GM18867 (cell line): ENCODE data around the gene LTB4R.
A peak's percentile ranks its signal among the peaks of the same experiment; 100 is the strongest.

Experiments used
- ATAC-seq: cut with Tn5 transposase; IDR thresholded peaks from one replicate; pipeline ENCODE4 v1.9.1; 2021; ENCODE audit warnings: mild to moderate bottlenecking, moderate library complexity; ENCODE audit not compliant: unreplicated experiment

Gene LTB4R

DNA sequence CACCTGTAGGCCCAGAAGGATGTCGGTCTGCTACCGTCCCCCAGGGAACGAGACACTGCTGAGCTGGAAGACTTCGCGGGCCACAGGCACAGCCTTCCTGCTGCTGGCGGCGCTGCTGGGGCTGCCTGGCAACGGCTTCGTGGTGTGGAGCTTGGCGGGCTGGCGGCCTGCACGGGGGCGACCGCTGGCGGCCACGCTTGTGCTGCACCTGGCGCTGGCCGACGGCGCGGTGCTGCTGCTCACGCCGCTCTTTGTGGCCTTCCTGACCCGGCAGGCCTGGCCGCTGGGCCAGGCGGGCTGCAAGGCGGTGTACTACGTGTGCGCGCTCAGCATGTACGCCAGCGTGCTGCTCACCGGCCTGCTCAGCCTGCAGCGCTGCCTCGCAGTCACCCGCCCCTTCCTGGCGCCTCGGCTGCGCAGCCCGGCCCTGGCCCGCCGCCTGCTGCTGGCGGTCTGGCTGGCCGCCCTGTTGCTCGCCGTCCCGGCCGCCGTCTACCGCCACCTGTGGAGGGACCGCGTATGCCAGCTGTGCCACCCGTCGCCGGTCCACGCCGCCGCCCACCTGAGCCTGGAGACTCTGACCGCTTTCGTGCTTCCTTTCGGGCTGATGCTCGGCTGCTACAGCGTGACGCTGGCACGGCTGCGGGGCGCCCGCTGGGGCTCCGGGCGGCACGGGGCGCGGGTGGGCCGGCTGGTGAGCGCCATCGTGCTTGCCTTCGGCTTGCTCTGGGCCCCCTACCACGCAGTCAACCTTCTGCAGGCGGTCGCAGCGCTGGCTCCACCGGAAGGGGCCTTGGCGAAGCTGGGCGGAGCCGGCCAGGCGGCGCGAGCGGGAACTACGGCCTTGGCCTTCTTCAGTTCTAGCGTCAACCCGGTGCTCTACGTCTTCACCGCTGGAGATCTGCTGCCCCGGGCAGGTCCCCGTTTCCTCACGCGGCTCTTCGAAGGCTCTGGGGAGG is at the start of gene LTB4R:
TSS of gene LTB4R (plus strand) at position 857 of the 959 bp plus-strand sequence. CDS start 4,150 bp downstream, outside the sequence.
- ATAC-seq: peak; percentile 63

- ATAC-seq: no peak
Measured at GRCh38 chr14:24261969-24262327, 49.4 kb upstream of the LTB4R start.

DNA sequence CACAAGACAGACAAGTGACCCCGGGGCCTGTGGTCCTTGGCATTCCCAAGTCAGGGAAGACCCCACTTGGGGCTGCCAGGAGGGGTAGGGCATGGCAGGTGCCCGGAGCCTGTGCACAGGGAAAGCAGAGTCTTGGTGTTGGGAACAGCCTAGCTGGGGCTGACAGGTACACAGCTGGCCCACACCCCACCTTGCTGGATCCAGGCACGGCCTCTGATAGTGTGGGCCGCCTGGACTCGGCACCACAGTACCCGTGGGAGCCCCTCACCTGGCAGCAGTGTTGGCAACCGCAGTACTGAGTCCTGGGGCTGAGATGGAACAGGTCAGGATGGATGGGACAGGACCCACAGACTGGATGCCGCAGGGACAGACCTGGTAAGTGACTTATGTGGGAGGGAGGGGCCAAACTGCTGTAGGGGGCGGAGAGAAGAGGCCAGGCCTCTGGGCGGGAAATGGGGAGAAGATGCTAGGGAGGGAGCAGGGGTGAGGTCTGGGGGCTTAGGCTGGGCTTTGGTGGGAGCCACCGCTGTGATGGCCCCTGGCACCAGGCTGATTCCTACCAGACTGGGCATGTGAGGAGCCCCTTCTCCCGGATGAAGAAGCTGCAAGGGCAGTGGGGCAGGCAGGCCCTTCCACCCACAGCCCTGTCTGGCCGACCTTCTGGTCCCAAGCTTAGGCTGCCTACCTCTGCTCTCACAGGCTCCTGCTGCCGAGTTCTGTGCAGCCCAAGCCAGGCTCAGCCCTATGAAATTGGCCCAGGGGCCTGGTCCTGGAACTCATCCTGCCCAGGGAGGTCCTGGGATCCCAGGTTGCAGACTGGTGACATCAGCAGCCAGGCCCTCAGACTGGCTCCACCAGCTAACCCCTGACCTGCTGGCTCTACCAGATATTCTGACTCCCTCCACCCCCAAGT is 48.2 kb upstream of the LTB4R start, which contains the start of gene TGM1:
TSS of gene TGM1 (minus strand) at position 357 of the 913 bp plus-strand sequence. CDS start 825 bp downstream, outside the sequence.
- ATAC-seq: no peak

GRCh38 chr14:24263848-24264247 is 47.5 kb upstream of the LTB4R start:
- ATAC-seq: no peak

- no peak for ATAC-seq
Measured at GRCh38 chr14:24264298-24264697, 47.0 kb upstream of the LTB4R start.

DNA sequence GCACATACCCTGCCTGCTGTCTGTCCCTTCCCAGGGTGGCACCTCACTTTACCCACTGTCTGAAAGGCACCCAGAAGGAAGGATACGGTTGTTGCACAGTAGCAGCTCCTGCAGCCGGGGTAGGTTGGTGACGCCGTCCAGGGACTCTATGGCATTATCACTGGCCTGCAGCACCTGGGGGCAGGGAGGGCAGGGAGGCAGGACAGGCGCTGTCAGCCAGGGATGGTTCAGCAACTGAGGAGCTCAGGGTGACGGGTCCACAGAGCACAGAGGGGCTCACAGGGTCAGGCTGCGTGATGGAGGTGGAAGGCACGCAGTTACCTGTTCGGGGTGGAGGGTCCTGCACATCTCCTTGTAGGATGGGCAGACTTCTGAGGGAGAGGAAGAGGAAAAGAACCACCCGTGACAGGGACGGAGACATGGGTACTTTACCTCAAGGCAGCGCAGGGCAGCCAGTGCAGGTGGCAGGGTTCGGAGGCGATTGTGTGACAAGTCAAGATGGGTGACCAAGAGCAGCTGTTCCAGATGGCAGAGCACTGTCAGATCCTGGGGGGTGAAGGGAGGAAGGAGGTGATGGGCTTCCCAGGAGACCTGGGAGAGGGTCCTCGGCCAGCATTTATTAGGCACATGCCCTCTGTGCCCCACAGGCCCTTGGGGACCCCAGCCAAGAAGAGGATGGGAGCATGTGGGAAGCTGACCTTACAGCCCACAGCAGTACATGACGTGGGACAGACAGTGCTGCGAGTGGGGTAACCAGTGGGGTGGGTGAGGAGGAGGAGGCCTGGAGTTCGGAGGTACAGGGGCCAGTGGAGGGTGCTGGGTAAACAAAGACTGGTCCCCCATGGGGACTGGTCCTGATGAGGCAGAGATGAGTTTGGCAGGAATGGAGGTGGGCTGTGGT is 44.7 kb upstream of the LTB4R start:
- ATAC-seq: no peak

DNA sequence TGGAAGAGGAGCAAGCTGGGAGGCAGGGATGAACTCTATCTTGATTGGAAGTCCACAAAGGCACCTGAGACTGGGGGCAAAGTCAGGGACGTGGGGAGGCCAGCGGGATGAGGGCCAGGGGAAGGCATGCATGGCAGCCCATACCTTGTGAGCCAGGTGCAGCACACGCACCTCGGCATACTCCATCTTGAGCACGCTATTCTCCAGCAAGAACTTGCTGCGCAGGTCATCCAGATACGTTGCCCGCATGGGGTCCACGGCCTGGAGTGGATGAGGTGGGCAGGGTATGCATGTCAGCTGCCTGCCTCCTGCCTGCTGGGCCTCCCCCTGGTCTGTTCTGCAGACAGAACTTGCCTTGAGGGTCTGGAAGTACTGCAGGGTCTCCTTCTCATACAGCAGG is 43.8 kb upstream of the LTB4R start:
- ATAC-seq: no peak

DNA sequence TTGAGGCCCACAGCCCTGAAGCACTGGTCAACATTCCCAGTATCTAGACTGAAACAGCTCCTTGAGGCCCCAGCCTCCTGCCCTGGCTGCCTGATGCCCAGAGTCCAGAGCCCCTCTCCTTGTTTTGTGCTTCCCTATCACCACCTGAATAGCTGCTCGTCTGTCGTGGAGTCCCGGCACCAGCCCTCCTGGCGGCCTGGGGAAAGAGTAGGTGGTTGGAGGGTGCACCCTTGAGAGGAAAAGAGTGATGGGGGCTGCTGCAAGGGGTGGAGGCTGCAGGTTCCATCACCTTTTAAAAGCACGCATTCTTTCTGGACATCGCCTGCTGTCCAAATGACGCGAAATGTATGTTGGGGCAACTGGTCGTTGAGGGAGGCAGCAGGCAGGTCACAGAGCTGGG is 43.1 kb upstream of the LTB4R start:
- no peak for ATAC-seq

DNA sequence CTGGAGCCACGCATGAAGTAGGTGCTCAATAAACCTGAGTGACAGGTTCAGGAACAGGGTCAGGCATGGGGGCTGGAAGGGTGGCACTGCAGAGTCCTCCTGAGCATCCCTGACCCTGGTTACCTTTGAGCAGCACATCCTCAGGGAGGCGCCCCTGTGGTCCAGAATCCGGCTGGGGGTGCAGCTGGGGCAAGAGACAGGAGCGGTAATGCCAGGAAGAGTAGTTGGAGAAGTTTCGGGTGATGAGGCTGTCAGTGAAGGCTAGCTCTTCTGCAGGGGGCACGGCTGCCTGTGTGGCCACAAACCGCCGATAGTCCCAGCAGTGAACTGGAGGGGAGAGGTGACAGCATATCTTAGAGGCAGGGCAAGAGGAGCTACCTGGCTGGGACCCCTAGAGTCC is 41.9 kb upstream of the LTB4R start:
- ATAC-seq: no peak

GRCh38 chr14:24269910-24270536 is 41.3 kb upstream of the LTB4R start:
- no peak for ATAC-seq

GRCh38 chr14:24270537-24271133 is 40.7 kb upstream of the LTB4R start:
- no peak for ATAC-seq

DNA sequence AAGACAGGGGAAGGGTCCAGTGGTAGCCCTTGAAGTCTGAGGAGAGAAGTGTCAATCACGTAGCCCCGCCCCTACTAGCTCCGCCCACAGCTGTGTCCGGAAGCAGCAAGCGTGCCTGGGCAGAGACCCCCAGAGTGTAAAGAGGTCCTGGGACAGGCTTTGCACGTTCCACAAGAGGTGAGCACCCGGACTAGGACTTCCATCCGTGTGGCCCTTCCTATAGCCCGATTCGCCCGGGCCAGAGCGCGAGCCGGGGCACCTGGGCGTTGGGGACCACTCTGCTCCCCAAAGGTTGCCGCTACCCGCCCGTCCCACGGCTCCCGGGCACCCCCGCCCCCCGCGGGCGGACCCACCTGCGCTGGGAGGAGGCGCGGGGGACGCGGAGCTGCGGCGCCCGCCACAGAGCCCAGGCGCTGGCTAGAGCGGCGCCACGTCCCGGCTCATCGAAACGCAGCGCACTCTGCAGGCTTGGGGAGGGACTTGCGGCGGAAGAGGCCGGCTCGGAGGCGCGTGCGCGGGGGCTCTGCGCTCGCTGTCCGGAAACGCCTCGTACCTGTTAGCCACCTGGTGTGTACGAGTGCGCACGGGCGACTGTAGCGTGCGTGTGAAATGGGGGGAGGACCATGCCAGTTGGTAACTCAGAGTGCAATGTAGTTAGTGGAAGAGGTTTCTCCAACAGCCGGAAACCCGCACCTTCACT is 40.0 kb upstream of the LTB4R start, which contains the start of gene RABGGTA:
TSS of gene RABGGTA (minus strand) at position 464 of the 700 bp plus-strand sequence. CDS start 482 bp downstream, outside the sequence.
- peak; percentile 89 for ATAC-seq

- no peak for ATAC-seq
Measured at GRCh38 chr14:24271834-24272263, 39.5 kb upstream of the LTB4R start.

- no peak for ATAC-seq
Measured at GRCh38 chr14:24272467-24272866, 38.8 kb upstream of the LTB4R start.

- no peak for ATAC-seq
Measured at GRCh38 chr14:24273422-24273998, 37.8 kb upstream of the LTB4R start.

GRCh38 chr14:24274101-24274543 is 37.2 kb upstream of the LTB4R start:
- peak; percentile 31 for ATAC-seq

GRCh38 chr14:24277071-24277470 is 34.2 kb upstream of the LTB4R start:
- ATAC-seq: no peak

DNA sequence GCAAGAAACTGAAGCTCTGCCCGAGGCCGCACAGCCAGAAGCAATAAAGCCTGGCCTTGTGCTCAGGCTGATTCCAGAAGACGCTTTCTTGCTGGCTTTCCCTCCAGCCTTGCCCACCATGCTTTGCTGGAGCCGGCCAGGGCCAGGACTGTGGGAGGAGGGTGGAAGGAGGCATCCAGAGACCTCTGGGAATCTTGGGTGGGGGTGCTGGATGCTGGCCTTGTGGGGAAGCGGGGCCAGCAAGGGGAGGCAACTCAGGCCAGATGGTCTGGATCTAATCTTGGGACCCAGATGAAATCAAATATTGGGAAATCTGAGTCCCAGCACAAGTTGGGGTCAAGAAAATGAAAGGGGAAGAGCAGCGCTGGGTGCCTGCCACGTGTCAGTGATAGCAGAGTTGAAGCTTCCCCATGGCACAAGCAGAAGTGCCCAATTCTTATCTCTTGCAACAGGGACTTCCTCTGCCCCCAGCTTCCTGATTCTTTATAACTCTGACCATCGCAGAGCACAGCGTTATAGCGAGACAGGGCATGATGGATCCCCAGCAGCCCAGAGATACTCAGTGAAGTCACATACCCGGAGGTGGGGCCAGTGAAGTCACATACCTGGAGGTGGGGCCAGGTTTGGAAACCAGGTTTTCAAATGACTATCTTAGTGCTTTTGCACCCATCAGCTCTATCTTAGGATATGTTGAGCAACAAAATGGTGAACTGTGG is 33.5 kb upstream of the LTB4R start:
- ATAC-seq: no peak
